Astrocyte (in vitro differentiated cells and primary cell): ENCODE data around the gene MAP1LC3B. TPM values are rescaled to one million over a fixed set of nuclear protein-coding genes. Genes with fewer than 3 reads are reported as not detected.

Experiments
- DNase-seq: peaks from one replicate; pipeline ENCODE4 v3.0.0-alpha.2; 2010; ENCODE audit warnings: low read depth
- FAIRE-seq: peaks from 2 replicates; lab custom pipeline; 2011; peaks lifted over from hg19 to GRCh38; lab: Jason Lieb, UNC
- H2AFZ ChIP-seq: 2 replicates; pipeline ENCODE4 v1.6.0; 2012; ENCODE audit warnings: low read depth, low read length, inconsistent platforms
- H3K27ac ChIP-seq: 2 replicates; pipeline ENCODE4 v1.5.1; 2011; ENCODE audit warnings: low read depth, low read length, inconsistent platforms
- H3K27me3 ChIP-seq: 2 replicates; pipeline ENCODE4 v1.6.0; 2011; ENCODE audit warnings: low read length, inconsistent platforms; ENCODE audit not compliant: insufficient read depth
- H3K36me3 ChIP-seq: 2 replicates; pipeline ENCODE4 v1.5.1; 2011; ENCODE audit warnings: low read length, inconsistent platforms; ENCODE audit not compliant: insufficient read depth
- H3K4me1 ChIP-seq: 2 replicates; pipeline ENCODE4 v1.5.1; 2011; ENCODE audit warnings: low read length, inconsistent platforms; ENCODE audit not compliant: insufficient read depth
- H3K4me2 ChIP-seq: 2 replicates; pipeline ENCODE4 v1.6.0; 2012; ENCODE audit warnings: low read length, inconsistent platforms
- H3K4me3 ChIP-seq: 2 replicates; pipeline ENCODE4 v1.5.1; 2011; ENCODE audit warnings: low read depth, mild to moderate bottlenecking, low read length, inconsistent platforms; ENCODE audit not compliant: insufficient read depth
- H3K79me2 ChIP-seq: 2 replicates; pipeline ENCODE4 v1.6.0; 2012; ENCODE audit warnings: mild to moderate bottlenecking, low read length, inconsistent platforms; ENCODE audit not compliant: insufficient read depth
- H3K9ac ChIP-seq: 2 replicates; pipeline ENCODE4 v1.6.0; 2012; ENCODE audit warnings: mild to moderate bottlenecking, low read length, inconsistent platforms
- H3K9me3 ChIP-seq: 2 replicates; pipeline ENCODE4 v1.5.1; 2012; ENCODE audit warnings: low read depth, mild to moderate bottlenecking, low read length, inconsistent platforms; ENCODE audit not compliant: insufficient read depth
- H4K20me1 ChIP-seq: 2 replicates; pipeline ENCODE4 v1.6.0; 2012; ENCODE audit warnings: low read length, inconsistent platforms; ENCODE audit not compliant: insufficient read depth
- H3K27ac Mint-ChIP-seq: one replicate; pipeline ENCODE4 v1.8.0; 2021; ENCODE audit warnings: mild to moderate bottlenecking, mixed read lengths; ENCODE audit not compliant: unreplicated experiment
- H3K27me3 Mint-ChIP-seq: one replicate; pipeline ENCODE4 v1.8.0; 2021; ENCODE audit warnings: low read depth, mixed read lengths; ENCODE audit not compliant: unreplicated experiment
- H3K36me3 Mint-ChIP-seq: one replicate; pipeline ENCODE4 v1.8.0; 2021; ENCODE audit warnings: low read depth, mixed read lengths; ENCODE audit not compliant: unreplicated experiment
- H3K4me1 Mint-ChIP-seq: one replicate; pipeline ENCODE4 v1.8.0; 2021; ENCODE audit warnings: low read depth, mixed read lengths; ENCODE audit not compliant: unreplicated experiment
- H3K4me3 Mint-ChIP-seq: one replicate; pipeline ENCODE4 v1.8.0; 2021; ENCODE audit warnings: mild to moderate bottlenecking, moderate library complexity, mixed read lengths; ENCODE audit not compliant: unreplicated experiment
- H3K9me3 Mint-ChIP-seq: one replicate; pipeline ENCODE4 v1.8.0; 2021; ENCODE audit warnings: mild to moderate bottlenecking, mixed read lengths; ENCODE audit not compliant: unreplicated experiment
- CTCF ChIP-seq: IDR thresholded peaks from 2 replicates; pipeline ENCODE4 v1.5.1; 2011; ENCODE audit warnings: low read depth, mild to moderate bottlenecking, inconsistent platforms, low read length, moderate library complexity; ENCODE audit not compliant: insufficient read depth
- EZH2 ChIP-seq: IDR thresholded peaks from 2 replicates; pipeline ENCODE4 v1.6.1; 2012; ENCODE audit warnings: mild to moderate bottlenecking, low read length, inconsistent platforms; ENCODE audit not compliant: insufficient read depth
- total RNA-seq: library from RNA; stranded (reverse); gene quantifications from 2 replicates; pipeline ENCODE4 v1.2.1, GENCODE V29; 2021

Gene MAP1LC3B
- total RNA-seq, 1 donor from 2014 or later = 221 TPM

- Histone ChIP-seq H3K36me3 (peaks cover 6% of the 10 kb centered on the region), H3K9ac (peak overlapping the region; percentile 58), H3K4me3 (no peak overlapping the region), H4K20me1 (peaks cover 16% of the 10 kb centered on the region), H3K27ac (peak overlapping the region; percentile 89), H3K79me2 (peaks cover 14% of the 10 kb centered on the region), H3K4me2 (peak overlapping the region; percentile 64), H2AFZ (no peak overlapping the region), H3K27me3 (no peaks in the 10 kb centered on the region), H3K4me1 (peaks cover 32% of the 10 kb centered on the region), H3K9me3 (no peaks in the 10 kb centered on the region)
- Mint-ChIP-seq H3K4me1 (no peaks in the 10 kb centered on the region), H3K27me3 (no peaks in the 10 kb centered on the region), H3K27ac (no peak overlapping the region), H3K4me3 (no peak overlapping the region), H3K36me3 (peaks cover 22% of the 10 kb centered on the region), H3K9me3 (no peaks in the 10 kb centered on the region)
- DNase-seq (no peak), FAIRE-seq (no peak)
- TF ChIP-seq CTCF (no peak), EZH2 (no peak)
Observed at GRCh38 chr16:87446479-87446878, 54.3 kb downstream of the MAP1LC3B start.

GRCh38 chr16:87447323-87447722, 55.2 kb downstream of the MAP1LC3B start:
- Mint-ChIP-seq H3K27ac (no peak overlapping the region), H3K4me3 (no peak overlapping the region), H3K36me3 (peaks cover 24% of the 10 kb centered on the region), H3K9me3 (no peaks in the 10 kb centered on the region), H3K27me3 (no peaks in the 10 kb centered on the region), H3K4me1 (no peaks in the 10 kb centered on the region)
- peak overlapping the region; percentile 89 for H3K27ac ChIP-seq
- H2AFZ ChIP-seq = no peak overlapping the region
- H3K4me3 ChIP-seq = no peak overlapping the region
- H3K9me3 ChIP-seq = no peaks in the 10 kb centered on the region
- no peaks in the 10 kb centered on the region for H3K27me3 ChIP-seq
- H3K4me2 ChIP-seq = peak overlapping the region; percentile 64
- H3K36me3 ChIP-seq = peaks cover 6% of the 10 kb centered on the region
- peaks cover 18% of the 10 kb centered on the region for H4K20me1 ChIP-seq
- peaks cover 28% of the 10 kb centered on the region for H3K4me1 ChIP-seq
- DNase-seq (peak; percentile 91), FAIRE-seq (no peak)
- TF ChIP-seq CTCF (no peak), EZH2 (no peak)
- peaks cover 16% of the 10 kb centered on the region for H3K79me2 ChIP-seq
- peak overlapping the region; percentile 58 for H3K9ac ChIP-seq

- Histone ChIP-seq H3K79me2 (peaks cover 26% of the 10 kb centered on the region), H3K4me3 (no peak overlapping the region), H3K27me3 (no peaks in the 10 kb centered on the region), H3K4me1 (peaks cover 22% of the 10 kb centered on the region), H3K27ac (no peak overlapping the region), H3K9me3 (no peaks in the 10 kb centered on the region), H3K9ac (no peak overlapping the region), H3K36me3 (peaks cover 6% of the 10 kb centered on the region), H3K4me2 (no peak overlapping the region), H4K20me1 (peaks cover 26% of the 10 kb centered on the region), H2AFZ (no peak overlapping the region)
- peaks cover 29% of the 10 kb centered on the region for H3K36me3 Mint-ChIP-seq
- H3K27me3 Mint-ChIP-seq = no peaks in the 10 kb centered on the region
- H3K27ac Mint-ChIP-seq = no peak overlapping the region
- FAIRE-seq (no peak), DNase-seq (no peak)
- no peak overlapping the region for H3K4me3 Mint-ChIP-seq
- no peak for TF ChIP-seq CTCF
- no peak for TF ChIP-seq EZH2
- H3K4me1 Mint-ChIP-seq = peaks cover 7% of the 10 kb centered on the region
- no peaks in the 10 kb centered on the region for H3K9me3 Mint-ChIP-seq
Observed at GRCh38 chr16:87448866-87449265, 56.7 kb downstream of the MAP1LC3B start.
